Ovary (tissue), 3 donors: ENCODE data around the gene CRELD2.

Source experiments
- EP300 ChIP-seq: sonication (generic); formaldehyde crosslinking; IDR thresholded peaks from one replicate; pipeline ENCODE4 v1.6.1; 2017; ENCODE audit warnings: antibody characterized with exemption
- POLR2A ChIP-seq: fragments of 450-650 bp; IDR thresholded peaks from one replicate; pipeline ENCODE4 v1.6.1; 2017; ENCODE audit warnings: antibody characterized with exemption, mild to moderate bottlenecking, moderate library complexity
- TF ChIP-seq, protein P1 (sequence below), 3 donors: fragments of 450-650 bp in 2 of 3; fragments of 200-600 bp in 1 of 3; IDR thresholded peaks; one replicate each; pipeline versions ENCODE4 v1.5.1 to v1.8.0; 2016 to 2022; ENCODE audit warnings: antibody characterized with exemption in 3 of 3, mild to moderate bottlenecking in 1 of 3
- donor health status: DM: no; HTN: no; CAD: no.

GRCh38 chr22:49968831-49969661 lies 50.6 kb downstream of the CRELD2 start:
- TF ChIP-seq, protein P1, sequence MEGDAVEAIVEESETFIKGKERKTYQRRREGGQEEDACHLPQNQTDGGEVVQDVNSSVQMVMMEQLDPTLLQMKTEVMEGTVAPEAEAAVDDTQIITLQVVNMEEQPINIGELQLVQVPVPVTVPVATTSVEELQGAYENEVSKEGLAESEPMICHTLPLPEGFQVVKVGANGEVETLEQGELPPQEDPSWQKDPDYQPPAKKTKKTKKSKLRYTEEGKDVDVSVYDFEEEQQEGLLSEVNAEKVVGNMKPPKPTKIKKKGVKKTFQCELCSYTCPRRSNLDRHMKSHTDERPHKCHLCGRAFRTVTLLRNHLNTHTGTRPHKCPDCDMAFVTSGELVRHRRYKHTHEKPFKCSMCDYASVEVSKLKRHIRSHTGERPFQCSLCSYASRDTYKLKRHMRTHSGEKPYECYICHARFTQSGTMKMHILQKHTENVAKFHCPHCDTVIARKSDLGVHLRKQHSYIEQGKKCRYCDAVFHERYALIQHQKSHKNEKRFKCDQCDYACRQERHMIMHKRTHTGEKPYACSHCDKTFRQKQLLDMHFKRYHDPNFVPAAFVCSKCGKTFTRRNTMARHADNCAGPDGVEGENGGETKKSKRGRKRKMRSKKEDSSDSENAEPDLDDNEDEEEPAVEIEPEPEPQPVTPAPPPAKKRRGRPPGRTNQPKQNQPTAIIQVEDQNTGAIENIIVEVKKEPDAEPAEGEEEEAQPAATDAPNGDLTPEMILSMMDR (IDR thresholded peaks at IDR 0.05): no peak
- no peak for TF ChIP-seq POLR2A
- no peak for TF ChIP-seq EP300
